K562 (cell line): ENCODE measurements around the gene RAB3C. TPM values are rescaled to one million over a fixed set of nuclear protein-coding genes. Genes with fewer than 3 reads are reported as not detected.

Source experiments
- ATAC-seq: fragments of 200-7000 bp; cut with Tn5 transposase; 3 replicates; pipeline ENCODE4 v1.9.1; 2020; ENCODE audit warnings: moderate library complexity
- BruUV-seq: library from RNA; stranded (reverse); fragments of 400-500 nt; replicated peaks from 2 replicates; lab custom pipeline; 2021; lab: Mats Ljungman, UMichigan
- CTCF ChIA-PET: fragments of 300-600 bp; formaldehyde crosslinking; extraction: SDS; loops from one replicate; lab custom pipeline; 2021; ENCODE audit warnings: low intra/inter-chr PET ratio; lab: Yijun Ruan, JAX
- POLR2A ChIA-PET: fragments of 300-600, 350-650 bp; sonication (Branson Sonifier 250); formaldehyde crosslinking; extraction: SDS; loops from one replicate; lab custom pipeline; 2021; ENCODE audit warnings: antibody characterized with exemption, inconsistent platforms; lab: Yijun Ruan, JAX
- DNase-seq, 4 experiments: peaks; one replicate each; pipeline versions ENCODE4 v3.0.0 to v3.0.0-alpha.2; 2011 to 2018; ENCODE audit warnings: low spot score in 3 of 4, mixed read lengths in 3 of 4; ENCODE audit errors: extremely low read depth in 1 of 4
- FAIRE-seq: peaks from 2 replicates; lab custom pipeline; 2011; peaks lifted over from hg19 to GRCh38; lab: Jason Lieb, UNC
- H2AFZ ChIP-seq: 2 replicates; pipeline ENCODE4 v1.6.0; 2011; ENCODE audit warnings: low read depth, low read length, control low read depth, inconsistent platforms
- H3K27ac ChIP-seq: fragments of 200-600 bp; 3 replicates; pipeline ENCODE4 v1.8.0; 2011; ENCODE audit warnings: low read depth, mild to moderate bottlenecking, control low read depth, inconsistent platforms, low read length, moderate library complexity, mixed read lengths; ENCODE audit errors: extremely low read depth
- H3K27me3 ChIP-seq, 2 experiments: fragments of 300-600 bp in 1 of 2; 2 replicates in 1 of 2; 3 replicates in 1 of 2; pipeline versions ENCODE4 v1.6.0 to v1.8.0; 2011; ENCODE audit warnings: inconsistent platforms in 2 of 2, low read length in 2 of 2, mild to moderate bottlenecking in 1 of 2, mixed read lengths in 1 of 2, moderate library complexity in 1 of 2; ENCODE audit not compliant: control insufficient read depth in 2 of 2, insufficient read depth in 2 of 2
- H3K36me3 ChIP-seq: fragments of 300-600 bp; 3 replicates; pipeline ENCODE4 v1.8.0; 2011; ENCODE audit warnings: mild to moderate bottlenecking, low read length, inconsistent platforms; ENCODE audit not compliant: control insufficient read depth, insufficient read depth
- H3K4me1 ChIP-seq, 2 experiments: fragments of 200-600 bp in 1 of 2; replicated peaks in 1 of 2; 2 replicates in 1 of 2; 3 replicates in 1 of 2; pipeline versions ENCODE4 v1.5.1 to v1.8.0; 2011; ENCODE audit warnings: inconsistent platforms in 2 of 2, low read length in 2 of 2, mild to moderate bottlenecking in 1 of 2, mixed read lengths in 1 of 2, moderate library complexity in 1 of 2; ENCODE audit not compliant: control insufficient read depth in 2 of 2, insufficient read depth in 2 of 2
- H3K4me2 ChIP-seq: 2 replicates; pipeline ENCODE4 v1.6.1; 2011; ENCODE audit warnings: low read length, control low read depth, inconsistent platforms, mixed read lengths; ENCODE audit not compliant: insufficient read depth
- H3K4me3 ChIP-seq: fragments of 200-600 bp; sonication (generic), shearing (Covaris generic); 2 replicates; pipeline ENCODE4 v1.5.1; 2016; ENCODE audit warnings: control low read depth, inconsistent platforms
- H3K79me2 ChIP-seq: fragments of 200-600 bp; 3 replicates; pipeline ENCODE4 v1.8.0; 2011; ENCODE audit warnings: low read length, inconsistent platforms; ENCODE audit not compliant: control insufficient read depth, insufficient read depth
- H3K9ac ChIP-seq, 2 experiments: 2 replicates each; pipeline versions ENCODE4 v1.6.0 to v1.6.1; 2011; ENCODE audit warnings: low read depth in 2 of 2, low read length in 2 of 2, control low read depth in 1 of 2, inconsistent platforms in 1 of 2, mild to moderate bottlenecking in 1 of 2, mixed read lengths in 1 of 2; ENCODE audit not compliant: insufficient read depth in 1 of 2
- H3K9me1 ChIP-seq: one replicate; pipeline ENCODE4 v1.6.0; 2011; ENCODE audit warnings: inconsistent platforms, mild to moderate bottlenecking, low read length, moderate library complexity; ENCODE audit not compliant: control insufficient read depth, insufficient read depth
- H3K9me3 ChIP-seq: replicated peaks from 2 replicates; pipeline ENCODE4 v1.5.1; 2011; ENCODE audit warnings: low read depth, low read length, inconsistent platforms; ENCODE audit not compliant: control insufficient read depth, insufficient read depth
- H4K20me1 ChIP-seq: replicated peaks from 2 replicates; pipeline ENCODE4 v1.6.1; 2011; ENCODE audit warnings: low read length, inconsistent platforms, mixed read lengths; ENCODE audit not compliant: control insufficient read depth, insufficient read depth
- GATAD2A ChIP-seq: fragments of 450-650 bp; IDR thresholded peaks from 2 replicates; pipeline ENCODE4 v1.6.1; 2017
- MXI1 ChIP-seq: IDR thresholded peaks from 2 replicates; pipeline ENCODE4 v1.6.1; 2011; ENCODE audit warnings: low read depth, mild to moderate bottlenecking, improper control_type of control experiment, low read length
- NUFIP1 ChIP-seq: fragments of 450-650 bp; IDR thresholded peaks from 2 replicates; pipeline ENCODE4 v1.6.1; 2018; ENCODE audit not compliant: partially characterized antibody
- WGBS: fragments of 100-300 bp; shearing (Covaris generic); methylation state at CpG from one replicate; pipeline ENCODE4 v1.1.6; 2016; ENCODE audit warnings: low coverage, mixed read lengths; ENCODE audit not compliant: insufficient coverage; ENCODE audit errors: missing lambda C conversion rate; 5-methylcytosine and 5-hydroxymethylcytosine counted together
- in situ Hi-C: fragments of 300-500 bp; cut with MboI; formaldehyde crosslinking; loops from 4 replicates; pipeline ENCODE4 v1.15.0; 2018; ENCODE audit warnings: inconsistent platforms, mixed read lengths
- intact Hi-C: fragments of 100-400 bp; cut with micrococcal nuclease; formaldehyde crosslinking; loops from 2 replicates; pipeline ENCODE4 v1.14.2; 2022
- polyA plus RNA-seq, 8 experiments: library from polyadenylated mRNA; depleted of rRNA in 4 of 8; stranded (reverse) in 5 of 8; unstranded in 3 of 8; fragments of >200 nt; fragmentation: Nextera tagmentation in 2 of 8; fragmentation: Illumina TruSeq in 1 of 8; extraction: Ambion mirVana in 2 of 8; extraction: Trizol in 1 of 8; gene quantifications; 2 replicates each; pipeline versions ENCODE4 v1.2.1 to v1.2.3, GENCODE V29; 2011 to 2014; ENCODE audit warnings: inconsistent platforms in 1 of 8, missing spikeins in 1 of 8
- total RNA-seq, 7 experiments: library from RNA; depleted of rRNA in 6 of 7; stranded (reverse); fragments of >200 nt in 6 of 7; fragmentation: Illumina TruSeq in 2 of 7; extraction: Trizol in 2 of 7; gene quantifications; 2 replicates each; pipeline versions ENCODE4 v1.2.1 to v1.2.3, GENCODE V29; 2011 to 2021; ENCODE audit warnings: low replicate concordance in 1 of 7
- TF ChIP-seq, protein P1 (sequence below): sonication (generic); formaldehyde crosslinking; IDR thresholded peaks from 2 replicates; pipeline ENCODE4 v1.8.1; 2023; ENCODE audit warnings: mild to moderate bottlenecking, missing genetic modification reagents
- TF ChIP-seq, protein P2 (sequence below), 2 experiments: fragments of 450-650 bp; IDR thresholded peaks; 2 replicates each; pipeline ENCODE4 v1.6.1; 2016; ENCODE audit warnings: mild to moderate bottlenecking in 2 of 2, borderline replicate concordance in 1 of 2, low read depth in 1 of 2, moderate library complexity in 1 of 2
- TF ChIP-seq, protein P3 (sequence below): fragments of 250-450 bp; sonication (Bioruptor Pico); IDR thresholded peaks from 2 replicates; pipeline ENCODE4 v1.8.0; 2021; ENCODE audit warnings: moderate library complexity, mild to moderate bottlenecking, inconsistent platforms
- TF ChIP-seq, protein P4 (sequence below): fragments of 200-800 bp; sonication (Bioruptor generic); IDR thresholded peaks from 2 replicates; pipeline ENCODE4 v1.6.1; 2017; ENCODE audit warnings: missing genetic modification characterization, missing compliant biosample characterization

The RAB3C gene
- total and polyA plus RNA-seq, 9 of the 15 experiments (the other 6 are each of a cell fraction or from before 2014, with no cell fraction given): not detected

DNA sequence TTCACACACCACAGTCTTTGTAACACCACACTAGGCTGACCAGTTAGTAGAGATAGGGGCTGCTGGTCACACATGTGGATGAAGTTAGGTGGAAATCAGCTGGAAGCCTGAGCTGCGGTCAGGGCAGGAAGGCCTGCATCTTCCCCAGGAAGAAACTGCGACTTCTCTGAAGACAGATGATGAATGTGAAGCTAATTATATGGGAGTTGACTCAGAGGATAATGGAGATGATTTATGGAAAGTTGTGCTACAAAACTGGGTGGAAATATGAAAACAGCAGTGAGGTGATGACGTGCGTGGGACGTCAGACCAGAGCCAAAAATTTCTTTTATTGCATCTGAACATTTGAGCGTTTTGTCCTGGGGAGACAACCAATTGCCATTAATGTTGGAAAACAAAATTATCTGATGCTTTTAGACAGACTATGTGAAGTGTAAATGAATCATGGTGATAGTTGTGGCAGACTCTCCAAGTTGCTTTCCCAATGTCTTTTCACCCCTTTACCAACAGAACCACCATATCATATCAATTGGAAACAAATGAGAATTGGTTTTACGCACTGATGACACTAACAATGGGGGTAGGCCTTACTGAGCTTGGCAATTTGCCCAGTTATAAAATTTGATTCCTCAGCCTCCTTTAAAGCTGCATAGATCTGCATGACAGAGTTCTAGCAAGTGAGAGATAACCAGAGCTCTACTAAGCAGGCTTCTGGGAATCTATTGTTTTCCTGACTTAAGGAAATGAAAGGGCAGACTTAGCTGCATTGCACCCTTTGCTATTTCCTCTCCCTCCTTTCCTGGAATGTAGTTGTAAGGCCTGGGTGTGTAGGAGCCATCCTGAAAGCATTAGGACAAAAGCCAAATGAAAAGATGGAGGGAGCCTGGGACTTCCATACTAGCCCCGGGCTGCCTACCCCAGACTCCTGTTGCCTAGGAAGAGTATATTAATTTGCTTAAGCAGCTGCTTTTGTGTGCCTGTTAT lies 84.0 kb downstream of the RAB3C start:
- Histone ChIP-seq H3K9me1 (no peaks in the 10 kb centered on the region), H3K4me2 (no peak overlapping the region), H2AFZ (no peak overlapping the region), H4K20me1 (no peaks in the 10 kb centered on the region), H3K27ac (no peak overlapping the region), H3K79me2 (no peaks in the 10 kb centered on the region), H3K9ac (no peak overlapping the region), H3K9me3 (no peaks in the 10 kb centered on the region; the same call in 1 of the 2 replicates), H3K4me3 (no peak overlapping the region), H3K36me3 (no peaks in the 10 kb centered on the region), H3K27me3 (no peaks in the 10 kb centered on the region), H3K4me1 (no peaks in the 10 kb centered on the region)
- 0% methylated on average over 8 of the region's 8 CpGs for WGBS
- CTCF ChIA-PET: no interaction called here
- intact Hi-C loops (no loop called here), in situ Hi-C loops (no loop called here)
- BruUV-seq: no TSS peak
- POLR2A ChIA-PET: no interaction called here
- no peak for DNase-seq
- no peak for FAIRE-seq
- ATAC-seq: no peak
- TF ChIP-seq, protein P1, sequence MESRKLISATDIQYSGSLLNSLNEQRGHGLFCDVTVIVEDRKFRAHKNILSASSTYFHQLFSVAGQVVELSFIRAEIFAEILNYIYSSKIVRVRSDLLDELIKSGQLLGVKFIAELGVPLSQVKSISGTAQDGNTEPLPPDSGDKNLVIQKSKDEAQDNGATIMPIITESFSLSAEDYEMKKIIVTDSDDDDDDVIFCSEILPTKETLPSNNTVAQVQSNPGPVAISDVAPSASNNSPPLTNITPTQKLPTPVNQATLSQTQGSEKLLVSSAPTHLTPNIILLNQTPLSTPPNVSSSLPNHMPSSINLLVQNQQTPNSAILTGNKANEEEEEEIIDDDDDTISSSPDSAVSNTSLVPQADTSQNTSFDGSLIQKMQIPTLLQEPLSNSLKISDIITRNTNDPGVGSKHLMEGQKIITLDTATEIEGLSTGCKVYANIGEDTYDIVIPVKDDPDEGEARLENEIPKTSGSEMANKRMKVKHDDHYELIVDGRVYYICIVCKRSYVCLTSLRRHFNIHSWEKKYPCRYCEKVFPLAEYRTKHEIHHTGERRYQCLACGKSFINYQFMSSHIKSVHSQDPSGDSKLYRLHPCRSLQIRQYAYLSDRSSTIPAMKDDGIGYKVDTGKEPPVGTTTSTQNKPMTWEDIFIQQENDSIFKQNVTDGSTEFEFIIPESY (CRISPR knock-in tag): no peak
- TF ChIP-seq, protein P2, sequence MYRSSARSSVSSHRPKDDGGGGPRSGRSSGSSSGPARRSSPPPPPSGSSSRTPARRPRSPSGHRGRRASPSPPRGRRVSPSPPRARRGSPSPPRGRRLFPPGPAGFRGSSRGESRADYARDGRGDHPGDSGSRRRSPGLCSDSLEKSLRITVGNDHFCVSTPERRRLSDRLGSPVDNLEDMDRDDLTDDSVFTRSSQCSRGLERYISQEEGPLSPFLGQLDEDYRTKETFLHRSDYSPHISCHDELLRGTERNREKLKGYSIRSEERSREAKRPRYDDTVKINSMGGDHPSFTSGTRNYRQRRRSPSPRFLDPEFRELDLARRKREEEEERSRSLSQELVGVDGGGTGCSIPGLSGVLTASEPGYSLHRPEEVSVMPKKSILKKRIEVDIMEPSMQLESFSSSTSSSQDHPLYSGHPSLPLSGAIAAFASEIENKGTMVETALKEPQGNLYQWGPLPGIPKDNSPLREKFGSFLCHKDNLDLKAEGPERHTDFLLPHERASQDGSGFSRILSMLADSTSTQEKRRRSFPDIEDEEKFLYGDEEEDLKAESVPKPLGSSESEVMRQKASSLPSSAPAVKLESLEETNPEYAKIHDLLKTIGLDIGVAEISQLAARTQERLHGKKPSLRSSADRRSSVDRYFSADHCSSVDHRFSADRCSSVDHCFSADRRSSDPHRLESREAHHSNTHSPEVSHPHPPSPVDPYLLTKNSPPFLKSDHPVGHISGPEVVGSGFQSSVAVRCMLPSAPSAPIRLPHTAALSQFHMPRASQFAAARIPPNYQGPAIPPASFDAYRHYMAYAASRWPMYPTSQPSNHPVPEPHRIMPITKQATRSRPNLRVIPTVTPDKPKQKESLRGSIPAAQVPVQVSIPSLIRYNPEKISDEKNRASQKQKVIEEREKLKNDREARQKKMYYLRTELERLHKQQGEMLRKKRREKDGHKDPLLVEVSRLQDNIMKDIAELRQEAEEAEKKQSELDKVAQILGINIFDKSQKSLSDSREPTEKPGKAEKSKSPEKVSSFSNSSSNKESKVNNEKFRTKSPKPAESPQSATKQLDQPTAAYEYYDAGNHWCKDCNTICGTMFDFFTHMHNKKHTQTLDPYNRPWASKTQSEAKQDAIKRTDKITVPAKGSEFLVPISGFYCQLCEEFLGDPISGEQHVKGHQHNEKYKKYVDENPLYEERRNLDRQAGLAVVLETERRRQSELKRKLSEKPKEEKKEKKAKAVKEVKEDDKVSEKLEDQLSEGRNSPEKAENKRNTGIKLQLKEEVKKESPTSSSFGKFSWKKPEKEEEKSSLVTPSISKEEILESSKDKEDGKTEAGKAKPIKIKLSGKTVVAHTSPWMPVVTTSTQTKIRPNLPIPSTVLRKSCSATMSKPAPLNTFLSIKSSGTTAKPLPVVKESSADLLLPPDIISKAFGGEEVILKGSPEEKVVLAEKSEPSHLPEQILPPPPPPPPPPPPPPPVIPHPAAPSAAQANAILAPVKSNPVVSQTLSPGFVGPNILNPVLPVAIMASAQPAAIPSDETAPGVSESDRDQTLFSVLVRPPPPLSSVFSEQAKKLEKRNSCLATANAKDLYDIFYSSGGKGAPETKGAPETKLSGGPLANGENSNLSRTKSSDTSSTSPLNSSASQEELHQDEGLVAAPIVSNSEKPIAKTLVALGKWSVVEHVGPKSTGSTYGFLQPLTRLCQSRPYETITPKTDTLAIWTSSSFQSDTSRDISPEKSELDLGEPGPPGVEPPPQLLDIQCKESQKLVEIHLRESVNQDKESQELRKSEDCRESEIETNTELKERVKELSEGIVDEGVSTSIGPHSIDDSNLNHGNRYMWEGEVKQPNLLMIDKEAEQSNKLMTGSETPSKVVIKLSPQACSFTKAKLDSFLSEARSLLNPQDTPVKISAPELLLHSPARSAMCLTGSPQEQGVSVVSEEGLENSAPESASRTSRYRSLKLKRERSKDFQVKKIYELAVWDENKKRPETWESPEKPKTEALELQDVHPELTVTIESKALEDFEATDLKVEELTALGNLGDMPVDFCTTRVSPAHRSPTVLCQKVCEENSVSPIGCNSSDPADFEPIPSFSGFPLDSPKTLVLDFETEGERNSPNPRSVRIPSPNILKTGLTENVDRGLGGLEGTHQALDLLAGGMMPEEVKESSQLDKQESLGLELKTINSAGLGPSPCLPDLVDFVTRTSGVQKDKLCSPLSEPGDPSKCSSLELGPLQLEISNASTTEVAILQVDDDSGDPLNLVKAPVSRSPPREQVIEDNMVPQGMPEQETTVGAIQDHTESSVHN (IDR thresholded peaks at IDR 0.05; ENCODE audit: borderline replicate concordance in 1 of 2, low read depth in 1 of 2): no peak
- TF ChIP-seq, protein P3, sequence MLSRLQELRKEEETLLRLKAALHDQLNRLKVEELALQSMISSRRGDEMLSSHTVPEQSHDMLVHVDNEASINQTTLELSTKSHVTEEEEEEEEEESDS (CRISPR knock-in tag): no peak
- TF ChIP-seq MXI1 (no peak), GATAD2A (no peak), NUFIP1 (no peak)
- TF ChIP-seq, protein P4, sequence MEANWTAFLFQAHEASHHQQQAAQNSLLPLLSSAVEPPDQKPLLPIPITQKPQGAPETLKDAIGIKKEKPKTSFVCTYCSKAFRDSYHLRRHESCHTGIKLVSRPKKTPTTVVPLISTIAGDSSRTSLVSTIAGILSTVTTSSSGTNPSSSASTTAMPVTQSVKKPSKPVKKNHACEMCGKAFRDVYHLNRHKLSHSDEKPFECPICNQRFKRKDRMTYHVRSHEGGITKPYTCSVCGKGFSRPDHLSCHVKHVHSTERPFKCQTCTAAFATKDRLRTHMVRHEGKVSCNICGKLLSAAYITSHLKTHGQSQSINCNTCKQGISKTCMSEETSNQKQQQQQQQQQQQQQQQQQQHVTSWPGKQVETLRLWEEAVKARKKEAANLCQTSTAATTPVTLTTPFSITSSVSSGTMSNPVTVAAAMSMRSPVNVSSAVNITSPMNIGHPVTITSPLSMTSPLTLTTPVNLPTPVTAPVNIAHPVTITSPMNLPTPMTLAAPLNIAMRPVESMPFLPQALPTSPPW (CRISPR knock-in tag): no peak
